GM12878 (cell line): ENCODE results near the gene ATP2A3. TPM values are rescaled to one million over a fixed set of nuclear protein-coding genes. Genes with fewer than 3 reads are reported as not detected.

Experiments
- ATAC-seq: fragments of 200-7000 bp; cut with Tn5 transposase; 3 replicates; pipeline ENCODE4 v1.9.1; 2020; ENCODE audit warnings: mild to moderate bottlenecking, moderate library complexity
- BruUV-seq: library from RNA; stranded (reverse); fragments of 400-500 nt; replicated peaks from 2 replicates; lab custom pipeline; 2021; lab: Mats Ljungman, UMichigan
- CTCF ChIA-PET: fragments of 300-600 bp; sonication (Branson Sonifier 250); formaldehyde crosslinking; extraction: SDS; loops from one replicate; lab custom pipeline; 2021; ENCODE audit warnings: inconsistent platforms; lab: Yijun Ruan, JAX
- POLR2A ChIA-PET: fragments of 350-600 bp; formaldehyde crosslinking; extraction: SDS; loops from one replicate; lab custom pipeline; 2021; ENCODE audit warnings: inconsistent platforms; lab: Charles Lee
- RAD21 ChIA-PET: fragments of 300-600 bp; sonication (Branson Sonifier 250); formaldehyde crosslinking; loops from one replicate; lab custom pipeline; 2023; ENCODE audit warnings: antibody characterized with exemption; ENCODE audit not compliant: unreplicated experiment; lab: Charles Lee
- SMC1A ChIA-PET: fragments of 300-600 bp; sonication (Branson Sonifier 250); formaldehyde crosslinking; loops from one replicate; lab custom pipeline; 2023; ENCODE audit not compliant: unreplicated experiment, uncharacterized antibody; lab: Charles Lee
- DNase-seq: peaks from one replicate; pipeline ENCODE4 v3.0.0-alpha.2; 2011; ENCODE audit warnings: low read depth, low spot score
- FAIRE-seq: peaks from 3 replicates; lab custom pipeline; 2011; peaks lifted over from hg19 to GRCh38; lab: Jason Lieb, UNC
- H2AFZ ChIP-seq: 2 replicates; pipeline ENCODE4 v1.6.0; 2011; ENCODE audit warnings: low read depth, low read length, control low read depth; ENCODE audit not compliant: control insufficient read depth
- H3K27ac ChIP-seq: 2 replicates; pipeline ENCODE4 v1.5.1; 2011; ENCODE audit warnings: control low read depth; ENCODE audit not compliant: control insufficient read depth, insufficient read depth
- H3K27me3 ChIP-seq, 2 experiments: replicated peaks in 1 of 2; 2 replicates each; pipeline versions ENCODE4 v1.6.0 to v1.6.1; 2011; ENCODE audit warnings: low read length in 1 of 2; ENCODE audit not compliant: control insufficient read depth in 2 of 2, insufficient read depth in 2 of 2
- H3K36me3 ChIP-seq, 2 experiments: 2 replicates each; pipeline ENCODE4 v1.5.1; 2011; ENCODE audit warnings: low read length in 1 of 2; ENCODE audit not compliant: control insufficient read depth in 2 of 2, insufficient read depth in 2 of 2
- H3K4me1 ChIP-seq: 2 replicates; pipeline ENCODE4 v1.6.1; 2011; ENCODE audit warnings: mild to moderate bottlenecking, low read length, moderate library complexity, mixed read lengths; ENCODE audit not compliant: control insufficient read depth, insufficient read depth
- H3K4me2 ChIP-seq: 2 replicates; pipeline ENCODE4 v1.6.0; 2011; ENCODE audit warnings: control low read depth; ENCODE audit not compliant: control insufficient read depth, insufficient read depth
- H3K4me3 ChIP-seq: fragments of 200-600 bp; sonication (generic); 2 replicates; pipeline ENCODE4 v1.5.1; 2016
- H3K79me2 ChIP-seq: 2 replicates; pipeline ENCODE4 v1.6.0; 2011; ENCODE audit warnings: low read length; ENCODE audit not compliant: control insufficient read depth, insufficient read depth
- H3K9ac ChIP-seq: 2 replicates; pipeline ENCODE4 v1.8.0; 2011; ENCODE audit warnings: low read length, control low read depth, mixed read lengths; ENCODE audit not compliant: control insufficient read depth, insufficient read depth
- H3K9me3 ChIP-seq: replicated peaks from 3 replicates; pipeline ENCODE4 v1.5.1; 2011; ENCODE audit warnings: mild to moderate bottlenecking, low read length; ENCODE audit not compliant: control insufficient read depth, insufficient read depth
- H4K20me1 ChIP-seq: 2 replicates; pipeline ENCODE4 v1.6.0; 2011; ENCODE audit not compliant: control insufficient read depth, insufficient read depth
- KDM1A ChIP-seq: fragments of 200-600 bp; sonication (generic); IDR thresholded peaks from 2 replicates; pipeline ENCODE4 v1.6.1; 2016; ENCODE audit warnings: borderline replicate concordance
- RAD51 ChIP-seq: fragments of 450-650 bp; IDR thresholded peaks from 2 replicates; pipeline ENCODE4 v1.6.1; 2016; ENCODE audit warnings: moderate library complexity, mild to moderate bottlenecking, inconsistent platforms
- ZBTB4 ChIP-seq: fragments of 450-650 bp; formaldehyde crosslinking; IDR thresholded peaks from 2 replicates; pipeline ENCODE4 v1.4.0; 2022; ENCODE audit warnings: mild to moderate bottlenecking, moderate library complexity
- ZNF207 ChIP-seq: fragments of 450-650 bp; IDR thresholded peaks from 2 replicates; pipeline ENCODE4 v1.6.1; 2014; ENCODE audit warnings: antibody characterized with exemption, mild to moderate bottlenecking, borderline replicate concordance
- WGBS: methylation state at CpG from one replicate; pipeline ENCODE4 v1.1.6; 2016; ENCODE audit warnings: low lambda C conversion rate; ENCODE audit not compliant: insufficient replicate concordance, insufficient coverage; ENCODE audit errors: missing lambda C conversion rate; 5-methylcytosine and 5-hydroxymethylcytosine counted together
- in situ Hi-C: fragments of 300-500 bp; cut with MboI; formaldehyde crosslinking; loops from 9 replicates; pipeline ENCODE4 v1.14.3; 2018; ENCODE audit warnings: mixed read lengths
- intact Hi-C: fragments of 100-400 bp; cut with micrococcal nuclease; formaldehyde crosslinking; loops from one replicate; pipeline ENCODE4 v1.14.2; 2022; ENCODE audit not compliant: unreplicated experiment
- polyA plus RNA-seq, 11 experiments: library from polyadenylated mRNA; depleted of rRNA in 4 of 11; unstranded in 6 of 11; stranded (reverse) in 5 of 11; fragments of >200 nt; fragmentation: Nextera tagmentation in 4 of 11; fragmentation: Illumina TruSeq in 1 of 11; extraction: Ambion mirVana in 4 of 11; extraction: Trizol in 1 of 11; gene quantifications; 1 replicate in 1 of 11; 2 replicates in 10 of 11; pipeline versions ENCODE4 v1.2.1 to v1.2.3, GENCODE V29; 2011 to 2016; ENCODE audit warnings: inconsistent platforms in 2 of 11, missing spikeins in 2 of 11, low read depth in 1 of 11
- total RNA-seq, 4 experiments: library from RNA; depleted of rRNA in 3 of 4; stranded (reverse); fragments of >200 nt in 3 of 4; fragmentation: Illumina TruSeq in 1 of 4; extraction: Trizol in 1 of 4; gene quantifications; 2 replicates each; pipeline versions ENCODE4 v1.2.1 to v1.2.3, GENCODE V29; 2013 to 2021

ATP2A3 gene
- total and polyA plus RNA-seq, 10 of the 15 experiments (the other 5 are each of a cell fraction or from before 2014, with no cell fraction given): 1.0 to 99.2 (median 37.9) TPM

DNA sequence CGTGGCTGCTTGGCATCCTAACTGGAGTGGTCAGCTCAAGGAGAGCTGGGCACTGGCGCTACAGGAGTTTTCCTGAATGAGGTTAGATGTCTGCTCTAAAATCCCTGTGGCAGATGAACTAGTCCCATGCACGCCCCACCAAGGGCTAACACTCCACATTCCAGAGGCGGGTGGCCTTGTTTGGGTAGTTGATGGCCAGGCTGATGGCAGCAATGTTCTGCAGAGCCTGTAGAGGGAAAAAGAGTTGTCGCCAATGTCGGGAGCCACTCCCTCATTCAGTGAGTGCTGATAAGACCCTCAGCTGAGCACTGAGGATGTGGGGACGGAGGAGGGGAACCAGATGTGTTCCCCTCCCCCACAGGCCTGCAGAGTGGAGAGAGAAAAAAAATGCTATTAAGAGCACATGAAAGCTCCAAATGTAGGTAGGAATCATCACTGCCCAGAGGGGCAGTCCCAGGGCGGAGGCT, 42.5 kb upstream of the ATP2A3 start (continued):
- TF ChIP-seq ZBTB4 (CRISPR knock-in tag): no peak

GRCh38 chr17:4006165-4006589, 41.9 kb upstream of the ATP2A3 start:
- in situ Hi-C loops: loop anchor here (5.0 kb wide), 2 partner anchors 94 to 139 kb away; no protein-coding TSS in a partner anchor
- no TSS peak for BruUV-seq
- RAD21 ChIA-PET: interaction anchor here (1.4 to 5.1 kb wide), 2 partner anchors 71 to 92 kb away, joined by 3 to 25 read pairs; no protein-coding TSS in a partner anchor
- Histone ChIP-seq H4K20me1 (no peaks in the 10 kb centered on the region), H2AFZ (no peak overlapping the region), H3K36me3 (peaks cover 9 to 11% of the 10 kb centered on the region in 2 experiments), H3K9me3 (no peaks in the 10 kb centered on the region), H3K4me3 (no peak overlapping the region), H3K79me2 (no peaks in the 10 kb centered on the region), H3K27ac (no peak overlapping the region), H3K4me2 (no peak overlapping the region), H3K27me3 (no peaks in the 10 kb centered on the region), H3K9ac (no peak overlapping the region), H3K4me1 (no peaks in the 10 kb centered on the region)
- WGBS: 85% methylated on average over 12 of the region's 12 CpGs
- CTCF ChIA-PET: interaction anchor here (1.0 to 10.5 kb wide), 5 partner anchors 40 to 163 kb away, joined by 3 to 99 read pairs (median 4); partner anchors contain the start of gene ATP2A3
- POLR2A ChIA-PET: no interaction called here
- SMC1A ChIA-PET: interaction anchor here (0.8 to 1.4 kb wide), 3 partner anchors 41 to 95 kb away, joined by 3 to 5 read pairs (median 4); no protein-coding TSS in a partner anchor
- intact Hi-C loops: loop anchor here (10.0 kb wide), 1 partner anchor 271 kb away; no protein-coding TSS in a partner anchor
- no peak for TF ChIP-seq ZNF207
- TF ChIP-seq RAD51: no peak
- TF ChIP-seq KDM1A: no peak
- ATAC-seq (no peak), DNase-seq (no peak), FAIRE-seq (no peak)
